WTC11 (cell line): ENCODE measurements around the gene TBL1XR1. TPM values are rescaled to one million over a fixed set of nuclear protein-coding genes. Genes with fewer than 3 reads are reported as not detected.
"Not testable (repeated sequence)": the region's sequence is repeated elsewhere in the genome, so short reads cannot be mapped to it uniquely, and the experiment has no call there.

Experiments
- ATAC-seq: fragments of 200-7000 bp; cut with Tn5 transposase; 2 replicates; pipeline ENCODE4 v1.10.0; 2021; ENCODE audit warnings: mild to moderate bottlenecking, moderate library complexity
- CTCF ChIA-PET: fragments of 300-600 bp; sonication (Branson Sonifier 250); formaldehyde crosslinking; loops from one replicate; lab custom pipeline; 2021; ENCODE audit warnings: antibody characterized with exemption; lab: Charles Lee
- POLR2A ChIA-PET: fragments of 350-600 bp; sonication (Branson Sonifier 250); formaldehyde crosslinking; loops from one replicate; lab custom pipeline; 2021; ENCODE audit warnings: antibody characterized with exemption; lab: Charles Lee
- DNase-seq: peaks from one replicate; pipeline ENCODE4 v3.0.0; 2021; ENCODE audit warnings: low spot score
- H3K27ac Mint-ChIP-seq: 2 replicates; pipeline ENCODE4 v1.8.0; 2021; ENCODE audit warnings: mixed read lengths
- H3K27me3 Mint-ChIP-seq: 2 replicates; pipeline ENCODE4 v1.8.0; 2021; ENCODE audit warnings: low read depth, mild to moderate bottlenecking, moderate library complexity, mixed read lengths
- H3K36me3 Mint-ChIP-seq: 2 replicates; pipeline ENCODE4 v1.8.0; 2021; ENCODE audit warnings: mixed read lengths
- H3K4me1 Mint-ChIP-seq: 2 replicates; pipeline ENCODE4 v1.8.0; 2022; ENCODE audit warnings: mixed read lengths
- H3K4me3 Mint-ChIP-seq: 2 replicates; pipeline ENCODE4 v1.8.0; 2021; ENCODE audit warnings: mild to moderate bottlenecking, moderate library complexity, mixed read lengths
- H3K9me3 Mint-ChIP-seq: 2 replicates; pipeline ENCODE4 v1.8.0; 2021; ENCODE audit warnings: mixed read lengths
- ATF2 ChIP-seq: sonication (generic); formaldehyde crosslinking; IDR thresholded peaks from 2 replicates; pipeline ENCODE4 v1.8.1; 2022; ENCODE audit warnings: low read depth, missing genetic modification reagents, borderline replicate concordance
- CDX4 ChIP-seq: fragments of 250-450 bp; sonication (Bioruptor Pico); IDR thresholded peaks from 2 replicates; pipeline ENCODE4 v1.9.0; 2021; ENCODE audit warnings: moderate library complexity, mild to moderate bottlenecking, inconsistent platforms, borderline replicate concordance
- CREB1 ChIP-seq: sonication (generic); formaldehyde crosslinking; IDR thresholded peaks from 2 replicates; pipeline ENCODE4 v1.8.0; 2023; ENCODE audit warnings: mild to moderate bottlenecking, missing genetic modification reagents
- E2F5 ChIP-seq: sonication (generic); formaldehyde crosslinking; IDR thresholded peaks from 2 replicates; pipeline ENCODE4 v1.8.1; 2022; ENCODE audit warnings: mild to moderate bottlenecking, moderate library complexity, missing genetic modification reagents
- ERG ChIP-seq: fragments of 250-450 bp; sonication (Bioruptor Pico); IDR thresholded peaks from 2 replicates; pipeline ENCODE4 v1.8.0; 2021; ENCODE audit warnings: mild to moderate bottlenecking
- FOXP1 ChIP-seq: sonication (generic); formaldehyde crosslinking; IDR thresholded peaks from 2 replicates; pipeline ENCODE4 v1.8.0; 2022; ENCODE audit warnings: missing genetic modification reagents, mild to moderate bottlenecking, moderate library complexity, borderline replicate concordance
- GRHL2 ChIP-seq: fragments of 250-450 bp; sonication (Bioruptor Pico); IDR thresholded peaks from 2 replicates; pipeline ENCODE4 v1.8.0; 2022; ENCODE audit warnings: mild to moderate bottlenecking, moderate library complexity; ENCODE audit not compliant: insufficient replicate concordance, severe bottlenecking
- HMGA2 ChIP-seq: fragments of 250-450 bp; sonication (Bioruptor Pico); IDR thresholded peaks from 2 replicates; pipeline ENCODE4 v1.4.0; 2021; ENCODE audit warnings: mild to moderate bottlenecking, moderate library complexity
- MYBL2 ChIP-seq: sonication (generic); formaldehyde crosslinking; IDR thresholded peaks from 2 replicates; pipeline ENCODE4 v1.8.1; 2023; ENCODE audit warnings: mild to moderate bottlenecking, moderate library complexity, missing genetic modification reagents
- OVOL2 ChIP-seq: fragments of 250-450 bp; sonication (Bioruptor Pico); IDR thresholded peaks from 2 replicates; pipeline ENCODE4 v1.9.0; 2021; ENCODE audit warnings: mild to moderate bottlenecking, borderline replicate concordance
- PRRX2 ChIP-seq: fragments of 250-450 bp; sonication (Bioruptor Pico); IDR thresholded peaks from 2 replicates; pipeline ENCODE4 v1.8.0; 2021; ENCODE audit warnings: mild to moderate bottlenecking
- RORB ChIP-seq: fragments of 250-450 bp; sonication (Bioruptor Pico); IDR thresholded peaks from 2 replicates; pipeline ENCODE4 v1.9.0; 2021; ENCODE audit warnings: mild to moderate bottlenecking
- ZMAT4 ChIP-seq: fragments of 250-450 bp; sonication (Bioruptor Pico); IDR thresholded peaks from 2 replicates; pipeline ENCODE4 v1.9.0; 2021; ENCODE audit warnings: mild to moderate bottlenecking
- ZNF263 ChIP-seq: sonication (generic); formaldehyde crosslinking; IDR thresholded peaks from 2 replicates; pipeline ENCODE4 v1.8.1; 2022; ENCODE audit warnings: low read depth, mild to moderate bottlenecking, moderate library complexity, missing genetic modification reagents
- ZNF512 ChIP-seq: sonication (generic); formaldehyde crosslinking; IDR thresholded peaks from 2 replicates; pipeline ENCODE4 v1.8.1; 2022; ENCODE audit warnings: missing genetic modification reagents, borderline replicate concordance
- ZNF532 ChIP-seq: fragments of 250-450 bp; sonication (Bioruptor Pico); IDR thresholded peaks from 2 replicates; pipeline ENCODE4 v1.9.0; 2021; ENCODE audit warnings: mild to moderate bottlenecking, borderline replicate concordance
- ZSCAN18 ChIP-seq: fragments of 250-450 bp; sonication (Bioruptor Pico); IDR thresholded peaks from 2 replicates; pipeline ENCODE4 v2.1.2; 2022; ENCODE audit warnings: mild to moderate bottlenecking, moderate library complexity
- total RNA-seq: library from RNA; stranded (reverse); gene quantifications from 3 replicates; pipeline ENCODE4 v1.2.3, GENCODE V29; 2021

Gene TBL1XR1
- total RNA-seq, 1 experiment from 2014 or later, result 148 TPM

GRCh38 chr3:177141471-177141870 is 55.8 kb downstream of the TBL1XR1 start:
- Mint-ChIP-seq H3K9me3 (no peaks in the 10 kb centered on the region), H3K4me3 (no peak overlapping the region), H3K36me3 (0 out of 2 replicates have a peak, but pooled peaks cover 4% of the 10 kb centered on the region), H3K27ac (no peak overlapping the region), H3K27me3 (no peaks in the 10 kb centered on the region), H3K4me1 (peaks cover 68% of the 10 kb centered on the region)
- ATAC-seq (no peak), DNase-seq (no peak)
- ChIA-PET POLR2A (no interaction called here), CTCF (no interaction called here)
- TF ChIP-seq ZMAT4 (CRISPR knock-in tag) (no peak), OVOL2 (CRISPR knock-in tag) (no peak), GRHL2 (CRISPR knock-in tag) (no peak), ERG (CRISPR knock-in tag) (no peak)

- DNase-seq, H3K27me3 Mint-ChIP-seq, ATAC-seq, POLR2A ChIA-PET, H3K36me3 Mint-ChIP-seq, H3K27ac Mint-ChIP-seq, CTCF ChIA-PET, H3K4me3 Mint-ChIP-seq, H3K9me3 Mint-ChIP-seq: not testable (repeated sequence)
- H3K4me1 Mint-ChIP-seq, result peaks cover 50% of the 10 kb centered on the region
Measured at GRCh38 chr3:177139220-177139619, 58.1 kb downstream of the TBL1XR1 start.

GRCh38 chr3:177137774-177138705 is 59.2 kb downstream of the TBL1XR1 start:
- H3K4me3 Mint-ChIP-seq, result no peak overlapping the region
- no peak for DNase-seq
- peak overlapping the region; percentile 32 for H3K27ac Mint-ChIP-seq
- H3K36me3 Mint-ChIP-seq, result peaks cover 9% of the 10 kb centered on the region
- TF ChIP-seq ZSCAN18 (CRISPR knock-in tag) (no peak), HMGA2 (CRISPR knock-in tag) (no peak), FOXP1 (CRISPR knock-in tag) (no peak), CREB1 (CRISPR knock-in tag) (no peak), ATF2 (no peak), ZNF263 (CRISPR knock-in tag) (no peak), OVOL2 (CRISPR knock-in tag) (no peak), PRRX2 (CRISPR knock-in tag) (no peak), E2F5 (CRISPR knock-in tag) (no peak), RORB (no peak), ZNF512 (CRISPR knock-in tag) (no peak), CDX4 (CRISPR knock-in tag) (no peak), MYBL2 (CRISPR knock-in tag) (no peak), ZNF532 (CRISPR knock-in tag) (no peak)
- H3K27me3 Mint-ChIP-seq, result no peaks in the 10 kb centered on the region
- H3K9me3 Mint-ChIP-seq, result peaks cover 3% of the 10 kb centered on the region; the same call in 1 of the 2 replicates
- peaks cover 48% of the 10 kb centered on the region for H3K4me1 Mint-ChIP-seq
- ATAC-seq, result no peak
- ChIA-PET CTCF (no interaction called here), POLR2A (no interaction called here)
